Liver (tissue), 9 donors: ENCODE results near the gene KDM1B. TPM values are rescaled to one million over a fixed set of nuclear protein-coding genes. Genes with fewer than 3 reads are reported as not detected.

Source experiments
- DNase-seq: peaks from one replicate; pipeline ENCODE4 v3.0.0-alpha.2; 2017; ENCODE audit warnings: low spot score
- H3K27ac ChIP-seq, 2 donors: one replicate each; pipeline ENCODE4 v1.7.0; 2013; ENCODE audit warnings: inconsistent platforms in 2 of 2, low read length in 2 of 2, control low read depth in 1 of 2, low read depth in 1 of 2, mild to moderate bottlenecking in 1 of 2
- H3K27me3 ChIP-seq, 4 donors: one replicate each; pipeline versions ENCODE4 v1.6.1 to v1.7.0; 2013; ENCODE audit warnings: low read length in 3 of 4, inconsistent platforms in 1 of 4, mild to moderate bottlenecking in 1 of 4, moderate library complexity in 1 of 4; ENCODE audit not compliant: control insufficient read depth in 4 of 4, insufficient read depth in 4 of 4
- H3K36me3 ChIP-seq, 4 donors: one replicate each; pipeline versions ENCODE4 v1.6.1 to v1.7.0; 2013; ENCODE audit warnings: low read length in 3 of 4, mild to moderate bottlenecking in 3 of 4, low read depth in 1 of 4, moderate library complexity in 1 of 4; ENCODE audit not compliant: control insufficient read depth in 4 of 4, insufficient read depth in 3 of 4
- H3K4me1 ChIP-seq, 4 donors: one replicate each; pipeline versions ENCODE4 v1.6.1 to v1.7.0; 2013; ENCODE audit warnings: low read length in 3 of 4, mild to moderate bottlenecking in 3 of 4, moderate library complexity in 1 of 4; ENCODE audit not compliant: control insufficient read depth in 4 of 4, insufficient read depth in 4 of 4
- H3K4me3 ChIP-seq, 3 donors: one replicate each; pipeline versions ENCODE4 v1.6.1 to v1.7.0; 2013; ENCODE audit warnings: low read length in 3 of 3, control low read depth in 1 of 3, low read depth in 1 of 3, mild to moderate bottlenecking in 1 of 3
- H3K9ac ChIP-seq, 2 donors: one replicate each; pipeline ENCODE4 v1.7.0; 2013; ENCODE audit warnings: low read length in 2 of 2, mild to moderate bottlenecking in 2 of 2, moderate library complexity in 2 of 2, control low read depth in 1 of 2, low read depth in 1 of 2
- H3K9me3 ChIP-seq, 4 donors: one replicate each; pipeline versions ENCODE4 v1.6.1 to v1.7.0; 2013; ENCODE audit warnings: low read length in 3 of 4; ENCODE audit not compliant: control insufficient read depth in 4 of 4
- ATF3 ChIP-seq: IDR thresholded peaks from 2 replicates; pipeline ENCODE4 v1.6.1; 2016; ENCODE audit warnings: antibody characterized with exemption
- CTCF ChIP-seq: fragments of 150-350 bp; IDR thresholded peaks from 2 replicates; pipeline ENCODE4 v1.5.1; 2017; ENCODE audit warnings: improper control_type of control experiment, low read depth, low read length; ENCODE audit not compliant: missing input control
- EGR1 ChIP-seq, 2 donors: IDR thresholded peaks; 2 replicates each; pipeline ENCODE4 v1.6.1; 2016 to 2018; ENCODE audit warnings: antibody characterized with exemption in 2 of 2, low read depth in 2 of 2
- FOXA1 ChIP-seq: IDR thresholded peaks from 2 replicates; pipeline ENCODE4 v1.6.1; 2016; ENCODE audit warnings: antibody characterized with exemption
- FOXA2 ChIP-seq: IDR thresholded peaks from 2 replicates; pipeline ENCODE4 v1.6.1; 2016; ENCODE audit warnings: antibody characterized with exemption
- GABPA ChIP-seq, 2 donors: IDR thresholded peaks in 1 of 2; conservative IDR thresholded peaks in 1 of 2; 2 replicates each; pipeline ENCODE4 v1.6.1; 2016; ENCODE audit warnings: antibody characterized with exemption in 2 of 2, mild to moderate bottlenecking in 1 of 2, moderate library complexity in 1 of 2
- HNF4A ChIP-seq, 2 donors: conservative IDR thresholded peaks; 2 replicates each; pipeline ENCODE4 v1.6.1; 2016; ENCODE audit warnings: antibody characterized with exemption in 2 of 2, mild to moderate bottlenecking in 2 of 2
- HNF4G ChIP-seq: IDR thresholded peaks from 2 replicates; pipeline ENCODE4 v1.6.1; 2016; ENCODE audit warnings: antibody characterized with exemption
- JUND ChIP-seq, 2 donors: IDR thresholded peaks; 2 replicates each; pipeline ENCODE4 v1.6.1; 2016; ENCODE audit warnings: antibody characterized with exemption in 2 of 2
- MAX ChIP-seq: IDR thresholded peaks from 2 replicates; pipeline ENCODE4 v1.6.1; 2016; ENCODE audit warnings: antibody characterized with exemption
- NR2F2 ChIP-seq: IDR thresholded peaks from 2 replicates; pipeline ENCODE4 v1.6.1; 2016; ENCODE audit warnings: antibody characterized with exemption
- RAD21 ChIP-seq, 2 donors: IDR thresholded peaks; 2 replicates each; pipeline ENCODE4 v1.6.1; 2016; ENCODE audit warnings: antibody characterized with exemption in 2 of 2, mild to moderate bottlenecking in 2 of 2
- REST ChIP-seq: IDR thresholded peaks from 2 replicates; pipeline ENCODE4 v1.6.1; 2016; ENCODE audit warnings: antibody characterized with exemption, mild to moderate bottlenecking
- RXRA ChIP-seq, 2 donors: IDR thresholded peaks; 2 replicates each; pipeline ENCODE4 v1.6.1; 2017 to 2018; ENCODE audit warnings: antibody characterized with exemption in 2 of 2, mild to moderate bottlenecking in 1 of 2
- SP1 ChIP-seq: IDR thresholded peaks from 2 replicates; pipeline ENCODE4 v1.6.1; 2018; ENCODE audit warnings: antibody characterized with exemption, mild to moderate bottlenecking
- TAF1 ChIP-seq: conservative IDR thresholded peaks from 2 replicates; pipeline ENCODE4 v1.6.1; 2016; ENCODE audit warnings: antibody characterized with exemption, mild to moderate bottlenecking
- YY1 ChIP-seq: IDR thresholded peaks from 2 replicates; pipeline ENCODE4 v1.6.1; 2016; ENCODE audit warnings: antibody characterized with exemption, mild to moderate bottlenecking
- ZBTB33 ChIP-seq: IDR thresholded peaks from 2 replicates; pipeline ENCODE4 v1.6.1; 2016; ENCODE audit warnings: antibody characterized with exemption
- WGBS: extraction: QIAGEN DNeasy Blood & Tissue Kit; methylation state at CpG from one replicate; pipeline ENCODE4 v1.1.7; 2013; 5-methylcytosine and 5-hydroxymethylcytosine counted together
- polyA plus RNA-seq, 2 donors: library from polyadenylated mRNA; stranded (reverse) in 1 of 2; unstranded in 1 of 2; fragments of 200-250 nt in 1 of 2; fragments of >200 nt in 1 of 2; fragmentation: Nextera tagmentation in 1 of 2; extraction: Ambion mirVana in 1 of 2; gene quantifications; one replicate each; pipeline versions ENCODE4 v1.2.1 to v1.2.3, GENCODE V29; 2013 to 2015
- total RNA-seq, 2 donors: library from RNA; depleted of rRNA; stranded (reverse); fragments of >200 nt; gene quantifications; one replicate each; pipeline ENCODE4 v1.2.3, GENCODE V29; 2014
- donor health status: healthy.
- donor health status: healthy.
- donor health status: healthy.
- donor health status: healthy.
- donor health status: healthy.

Gene KDM1B
- total and polyA plus RNA-seq, 4 donors: 1.6 to 10.2 (median 6.7) TPM

- TF ChIP-seq CTCF (no peak), FOXA2 (peak; percentile 64), EGR1 (IDR thresholded peaks at IDR 0.05; ENCODE audit: low read depth in 2 of 2) (no peak), HNF4A (conservative IDR thresholded peaks at IDR 0.05) (peak; percentile 76 to 79), ZBTB33 (no peak), TAF1 (no peak), GABPA (IDR thresholded peaks at IDR 0.05 in 1 of 2, conservative IDR thresholded peaks at IDR 0.05 in 1 of 2) (no peak)
Observed at GRCh38 chr6:18209539-18210197, 54.4 kb downstream of the KDM1B start (continued).

- Histone ChIP-seq H3K9me3 (no peaks in the 10 kb centered on the region), H3K27me3 (no peaks in the 10 kb centered on the region), H3K27ac (no peak overlapping the region), H3K36me3 (peaks cover 0 to 12% (median 5%) of the 10 kb centered on the region in 4 donors), H3K4me1 (peaks cover 8 to 30% (median 23%) of the 10 kb centered on the region in 4 donors), H3K4me3 (no peak overlapping the region), H3K9ac (no peak overlapping the region)
- no peak for TF ChIP-seq NR2F2
- no peak for TF ChIP-seq GABPA (IDR thresholded peaks at IDR 0.05 in 1 of 2, conservative IDR thresholded peaks at IDR 0.05 in 1 of 2)
- no peak for TF ChIP-seq EGR1 (IDR thresholded peaks at IDR 0.05; ENCODE audit: low read depth in 2 of 2)
- no peak for TF ChIP-seq FOXA2
- TF ChIP-seq ATF3: no peak
- TF ChIP-seq REST: no peak
- no peak for TF ChIP-seq ZBTB33
- TF ChIP-seq RXRA (IDR thresholded peaks at IDR 0.05): no peak
- no peak for TF ChIP-seq MAX
- TF ChIP-seq CTCF: no peak
- TF ChIP-seq HNF4G: no peak
- no peak for TF ChIP-seq RAD21 (IDR thresholded peaks at IDR 0.05)
- no peak for TF ChIP-seq HNF4A (conservative IDR thresholded peaks at IDR 0.05)
- no peak for TF ChIP-seq YY1
- TF ChIP-seq SP1: no peak
- no peak for TF ChIP-seq TAF1
- TF ChIP-seq FOXA1: no peak
- no peak for TF ChIP-seq JUND (IDR thresholded peaks at IDR 0.05)
- DNase-seq: no peak
- 83% methylated on average over 5 of the region's 5 CpGs for WGBS
Observed at GRCh38 chr6:18210707-18211106, 55.5 kb downstream of the KDM1B start.
